GM19043 (cell line): ENCODE results near the gene NOC2L.

Experiments
- ATAC-seq: cut with Tn5 transposase; IDR thresholded peaks from one replicate; pipeline ENCODE4 v1.9.1; 2021; ENCODE audit warnings: low read depth; ENCODE audit not compliant: unreplicated experiment

The NOC2L gene

DNA sequence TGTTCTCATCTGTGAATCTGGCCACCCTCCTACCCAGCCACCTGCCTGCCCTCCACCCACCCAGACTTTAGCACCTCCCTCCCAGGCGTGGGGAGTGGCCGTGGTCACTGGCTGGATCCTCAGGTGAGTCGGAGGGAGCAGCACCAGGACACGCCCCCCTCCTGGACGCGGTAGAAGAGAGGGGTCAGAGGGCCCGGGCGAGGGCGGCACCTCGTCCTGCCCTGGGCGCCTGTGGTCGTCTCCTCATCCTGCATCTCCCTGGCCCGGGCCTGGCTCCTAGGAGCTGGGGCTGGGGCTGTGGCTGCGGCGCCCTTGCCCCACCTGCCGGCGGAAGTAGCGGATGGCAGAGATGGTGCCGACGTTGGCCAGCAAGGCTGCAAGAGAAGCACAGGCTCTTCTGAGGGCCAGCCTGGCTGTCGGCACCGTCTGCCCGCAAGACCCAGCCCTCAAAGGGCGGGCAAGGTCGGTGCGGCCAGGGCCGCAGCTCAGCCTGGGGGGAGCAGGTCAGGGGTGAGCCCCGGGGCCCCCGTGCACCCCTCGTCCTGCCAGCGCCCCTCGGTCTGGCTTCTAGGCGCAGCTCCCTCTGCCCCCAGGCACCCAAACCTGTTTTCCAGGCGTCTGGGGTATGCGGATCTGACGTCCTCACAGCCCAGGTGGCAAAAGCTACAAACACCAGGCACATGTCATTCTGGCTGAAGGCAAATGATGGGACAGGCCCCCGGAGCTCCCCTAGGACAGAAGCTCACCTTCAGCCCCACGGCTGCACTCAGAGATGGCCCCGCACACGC is 17.0 kb upstream of the NOC2L start:
- peak; percentile 59 for ATAC-seq

- no peak for ATAC-seq
Observed at GRCh38 chr1:975365-975764, 16.3 kb upstream of the NOC2L start.

- ATAC-seq: no peak
Observed at GRCh38 chr1:974687-975328, 15.8 kb upstream of the NOC2L start.

DNA sequence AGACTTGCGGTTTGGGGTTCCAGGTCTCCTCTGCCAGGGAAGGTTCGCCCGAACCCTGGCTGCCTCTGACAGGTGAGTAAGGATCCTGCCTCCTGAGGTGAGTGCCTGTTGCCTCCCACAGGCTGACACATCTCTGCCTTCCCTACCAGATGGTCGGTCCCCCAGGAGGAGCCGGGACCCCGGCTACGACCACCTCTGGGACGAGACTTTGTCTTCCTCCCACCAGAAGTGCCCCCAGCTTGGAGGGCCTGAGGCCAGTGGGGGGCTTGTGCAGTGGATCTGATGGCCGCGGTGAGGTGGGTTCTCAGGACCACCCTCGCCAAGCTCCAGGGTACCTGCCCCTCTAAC is 15.2 kb upstream of the NOC2L start:
- ATAC-seq: no peak

- ATAC-seq: no peak
Observed at GRCh38 chr1:973459-974292, 14.6 kb upstream of the NOC2L start.

DNA sequence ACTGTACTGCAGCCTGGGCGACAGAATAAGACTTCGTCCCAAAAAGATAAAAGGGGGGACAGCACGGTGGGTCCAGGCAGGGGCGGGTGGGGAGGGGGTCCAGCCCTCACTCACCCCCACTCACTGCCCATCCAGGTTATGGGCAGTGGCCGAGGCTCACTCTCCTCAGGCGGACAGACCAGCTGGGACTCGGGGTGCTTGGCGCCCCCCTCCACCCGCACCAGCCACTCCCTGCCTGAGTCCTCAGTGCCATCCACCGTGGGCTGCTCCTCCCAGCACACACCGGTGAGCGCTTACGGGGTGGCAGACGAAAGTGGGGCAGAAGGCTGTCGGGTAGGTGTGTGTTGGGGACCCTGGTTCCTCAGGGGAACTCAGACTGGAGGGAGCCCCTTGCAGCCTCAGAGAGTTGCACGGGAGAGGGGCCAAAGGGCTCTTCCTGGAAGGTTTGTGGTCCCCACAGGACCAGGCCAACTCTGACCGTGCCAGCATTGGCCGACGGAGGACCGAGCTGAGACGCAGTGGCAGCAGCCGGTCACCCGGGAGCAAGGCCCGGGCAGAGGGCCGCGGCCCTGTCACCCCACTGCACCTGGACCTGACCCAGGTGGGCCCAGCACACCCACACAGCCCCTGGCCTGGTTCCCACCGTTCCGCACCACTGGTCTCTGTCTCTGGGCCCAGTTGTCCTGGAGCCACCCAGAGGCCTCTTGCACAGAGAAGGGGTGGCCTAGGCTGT is 13.8 kb upstream of the NOC2L start:
- no peak for ATAC-seq

GRCh38 chr1:971751-972506 is 12.9 kb upstream of the NOC2L start:
- ATAC-seq: no peak

GRCh38 chr1:970973-971730 is 12.1 kb upstream of the NOC2L start:
- no peak for ATAC-seq

DNA sequence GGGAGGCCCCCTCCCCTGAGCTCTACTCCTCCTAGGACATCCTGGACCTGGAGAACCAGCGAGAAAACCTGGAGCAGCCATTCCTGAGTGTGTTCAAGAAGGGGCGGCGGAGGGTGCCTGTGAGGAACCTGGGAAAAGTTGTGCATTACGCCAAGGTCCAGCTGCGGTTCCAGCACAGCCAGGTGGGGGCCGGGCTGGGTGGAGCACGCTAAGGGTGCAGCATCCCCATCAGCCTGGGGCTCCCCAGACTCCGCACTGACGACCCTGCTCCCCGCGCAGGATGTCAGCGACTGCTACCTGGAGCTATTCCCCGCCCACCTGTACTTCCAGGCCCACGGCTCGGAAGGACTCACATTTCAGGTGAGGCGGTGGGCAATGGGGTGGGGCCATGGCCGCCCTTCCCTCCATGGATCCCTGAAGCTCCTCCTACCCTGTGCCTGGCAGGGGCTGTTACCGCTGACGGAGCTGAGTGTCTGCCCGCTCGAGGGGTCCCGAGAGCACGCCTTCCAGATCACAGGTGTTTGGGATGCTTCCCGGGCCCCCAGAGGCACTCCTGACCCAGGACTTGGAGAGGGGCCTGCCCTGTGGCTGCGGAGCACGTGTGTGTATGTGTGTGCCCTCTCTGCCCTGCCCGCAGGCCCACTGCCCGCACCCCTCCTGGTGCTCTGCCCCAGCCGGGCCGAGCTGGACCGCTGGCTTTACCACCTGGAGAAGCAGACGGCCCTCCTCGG is 11.4 kb upstream of the NOC2L start:
- ATAC-seq: no peak

- ATAC-seq: no peak
Observed at GRCh38 chr1:969260-969855, 10.3 kb upstream of the NOC2L start.

DNA sequence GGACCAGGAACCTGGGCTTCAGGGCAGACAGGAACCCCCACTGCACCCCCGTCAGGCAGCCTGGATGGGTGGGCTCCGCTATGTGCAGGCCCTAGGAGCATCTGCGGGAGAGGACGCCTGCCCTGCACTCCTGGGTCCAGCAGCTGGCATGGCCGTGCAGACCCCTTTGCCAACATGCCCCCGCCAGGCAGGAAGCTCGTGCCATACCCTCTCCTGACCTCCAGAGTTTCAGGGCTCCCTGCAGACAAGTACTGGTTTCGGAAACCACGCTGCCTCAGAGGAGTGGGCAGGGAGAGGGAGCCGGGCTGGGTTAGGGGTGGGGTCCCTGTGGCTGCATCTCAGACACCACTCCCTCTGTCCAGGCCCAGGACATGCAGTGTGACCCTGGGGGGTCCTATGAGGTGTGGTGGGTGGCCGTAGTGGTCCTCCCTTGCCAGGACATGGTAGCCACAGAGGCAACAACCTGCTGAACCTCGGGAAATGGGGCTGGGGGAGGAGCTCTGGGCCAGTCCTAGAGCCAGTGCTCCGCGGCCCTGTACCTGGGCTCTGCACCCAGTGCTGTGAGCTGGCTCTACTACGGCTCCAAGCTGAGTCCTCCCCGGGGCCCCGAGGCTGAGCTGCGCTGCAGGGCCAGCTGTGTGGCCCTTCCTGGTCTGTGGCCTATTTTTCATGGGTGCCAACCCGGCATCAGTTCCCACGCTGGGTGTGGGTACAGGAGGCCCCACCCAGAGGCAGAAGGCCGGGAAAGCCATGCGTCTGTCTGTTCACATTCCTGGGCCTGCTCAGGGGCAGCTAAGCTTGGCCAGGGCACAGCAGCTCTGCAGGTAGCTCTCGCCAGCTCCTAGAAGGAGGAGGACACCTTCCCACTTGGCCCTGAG is 8.6 kb upstream of the NOC2L start:
- ATAC-seq: no peak

- peak; percentile 58 for ATAC-seq
Observed at GRCh38 chr1:966704-967300, 7.7 kb upstream of the NOC2L start.

GRCh38 chr1:966135-966703 is 7.2 kb upstream of the NOC2L start, which contains the start of gene PLEKHN1:
PLEKHN1 (plus strand) TSS chr1:966482; CDS start chr1:966532, 50 bp downstream.
- no peak for ATAC-seq

DNA sequence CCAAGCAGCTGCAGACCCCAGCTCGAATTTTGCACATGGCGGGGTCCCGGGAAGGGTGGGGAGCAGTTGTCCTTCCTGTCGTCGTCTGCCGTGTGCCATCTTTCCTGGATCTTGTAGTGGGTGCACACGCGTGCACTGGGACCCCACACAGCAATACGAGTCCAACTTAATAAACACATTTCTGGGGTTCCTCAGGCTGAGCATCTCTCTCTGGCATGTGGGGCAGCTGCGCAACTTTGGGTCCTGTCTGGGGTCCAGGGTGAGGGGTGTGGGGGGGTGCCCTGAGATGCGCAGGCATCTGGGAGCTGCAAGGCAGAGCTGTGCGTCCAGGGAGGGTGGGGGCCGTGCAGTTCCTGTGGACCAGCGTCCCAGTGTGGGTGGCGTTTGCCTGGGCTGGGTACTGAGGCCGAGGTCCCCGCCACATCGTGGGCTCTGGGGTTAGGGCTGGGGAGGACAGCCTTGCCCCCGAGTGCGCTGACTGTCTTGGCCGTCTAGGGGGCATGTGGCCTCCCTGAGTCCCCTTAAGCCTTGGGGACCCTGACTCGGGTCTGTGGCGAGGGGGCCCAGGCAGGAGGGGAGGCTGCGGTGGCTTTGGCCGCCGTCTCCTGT is 6.6 kb upstream of the NOC2L start:
- ATAC-seq: no peak

DNA sequence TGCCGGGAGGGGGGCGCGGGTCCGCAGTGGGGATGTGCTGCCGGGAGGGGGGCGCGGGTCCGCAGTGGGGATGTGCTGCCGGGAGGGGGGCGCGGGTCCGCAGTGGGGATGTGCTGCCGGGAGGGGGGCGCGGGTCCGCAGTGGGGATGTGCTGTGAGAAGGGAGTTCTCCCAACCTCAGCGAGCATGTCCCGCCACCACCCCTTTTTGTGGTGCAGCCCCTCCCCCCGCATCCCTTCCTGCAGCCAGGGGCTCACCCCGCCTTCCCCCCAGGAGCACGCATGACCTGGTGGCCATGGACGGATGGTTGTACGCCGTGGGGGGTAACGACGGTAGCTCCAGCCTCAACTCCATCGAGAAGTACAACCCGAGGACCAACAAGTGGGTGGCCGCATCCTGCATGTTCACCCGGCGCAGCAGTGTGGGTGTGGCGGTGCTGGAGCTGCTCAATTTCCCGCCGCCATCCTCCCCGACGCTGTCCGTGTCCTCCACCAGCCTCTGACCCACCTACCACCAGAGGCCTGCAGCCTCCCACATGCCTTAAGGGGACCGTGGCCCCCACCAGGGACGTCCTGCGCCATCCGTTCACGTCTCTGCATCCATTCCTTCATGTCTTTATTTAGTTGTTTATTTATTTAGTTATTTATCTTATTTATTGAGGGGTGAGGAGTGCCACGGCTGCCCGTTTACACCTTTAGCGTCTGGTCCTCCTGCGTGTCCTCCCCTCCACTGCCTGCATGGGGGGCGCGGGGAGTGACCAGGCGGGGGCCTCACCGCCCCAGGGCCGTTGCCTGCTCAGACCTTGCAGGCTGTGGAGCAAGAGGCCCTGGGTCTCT is 5.9 kb upstream of the NOC2L start:
- no peak for ATAC-seq
